Astrocyte (in vitro differentiated cells and primary cell): ENCODE data around the gene EZH1. TPM values are rescaled to one million over a fixed set of nuclear protein-coding genes. Genes with fewer than 3 reads are reported as not detected.

Source experiments
- DNase-seq: peaks from one replicate; pipeline ENCODE4 v3.0.0-alpha.2; 2010; ENCODE audit warnings: low read depth
- FAIRE-seq: peaks from 2 replicates; lab custom pipeline; 2011; peaks lifted over from hg19 to GRCh38; lab: Jason Lieb, UNC
- H2AFZ ChIP-seq: 2 replicates; pipeline ENCODE4 v1.6.0; 2012; ENCODE audit warnings: low read depth, low read length, inconsistent platforms
- H3K27ac ChIP-seq: 2 replicates; pipeline ENCODE4 v1.5.1; 2011; ENCODE audit warnings: low read depth, low read length, inconsistent platforms
- H3K27me3 ChIP-seq: 2 replicates; pipeline ENCODE4 v1.6.0; 2011; ENCODE audit warnings: low read length, inconsistent platforms; ENCODE audit not compliant: insufficient read depth
- H3K36me3 ChIP-seq: 2 replicates; pipeline ENCODE4 v1.5.1; 2011; ENCODE audit warnings: low read length, inconsistent platforms; ENCODE audit not compliant: insufficient read depth
- H3K4me1 ChIP-seq: 2 replicates; pipeline ENCODE4 v1.5.1; 2011; ENCODE audit warnings: low read length, inconsistent platforms; ENCODE audit not compliant: insufficient read depth
- H3K4me2 ChIP-seq: 2 replicates; pipeline ENCODE4 v1.6.0; 2012; ENCODE audit warnings: low read length, inconsistent platforms
- H3K4me3 ChIP-seq: 2 replicates; pipeline ENCODE4 v1.5.1; 2011; ENCODE audit warnings: low read depth, mild to moderate bottlenecking, low read length, inconsistent platforms; ENCODE audit not compliant: insufficient read depth
- H3K79me2 ChIP-seq: 2 replicates; pipeline ENCODE4 v1.6.0; 2012; ENCODE audit warnings: mild to moderate bottlenecking, low read length, inconsistent platforms; ENCODE audit not compliant: insufficient read depth
- H3K9ac ChIP-seq: 2 replicates; pipeline ENCODE4 v1.6.0; 2012; ENCODE audit warnings: mild to moderate bottlenecking, low read length, inconsistent platforms
- H3K9me3 ChIP-seq: 2 replicates; pipeline ENCODE4 v1.5.1; 2012; ENCODE audit warnings: low read depth, mild to moderate bottlenecking, low read length, inconsistent platforms; ENCODE audit not compliant: insufficient read depth
- H4K20me1 ChIP-seq: 2 replicates; pipeline ENCODE4 v1.6.0; 2012; ENCODE audit warnings: low read length, inconsistent platforms; ENCODE audit not compliant: insufficient read depth
- H3K27ac Mint-ChIP-seq: one replicate; pipeline ENCODE4 v1.8.0; 2021; ENCODE audit warnings: mild to moderate bottlenecking, mixed read lengths; ENCODE audit not compliant: unreplicated experiment
- H3K27me3 Mint-ChIP-seq: one replicate; pipeline ENCODE4 v1.8.0; 2021; ENCODE audit warnings: low read depth, mixed read lengths; ENCODE audit not compliant: unreplicated experiment
- H3K36me3 Mint-ChIP-seq: one replicate; pipeline ENCODE4 v1.8.0; 2021; ENCODE audit warnings: low read depth, mixed read lengths; ENCODE audit not compliant: unreplicated experiment
- H3K4me1 Mint-ChIP-seq: one replicate; pipeline ENCODE4 v1.8.0; 2021; ENCODE audit warnings: low read depth, mixed read lengths; ENCODE audit not compliant: unreplicated experiment
- H3K4me3 Mint-ChIP-seq: one replicate; pipeline ENCODE4 v1.8.0; 2021; ENCODE audit warnings: mild to moderate bottlenecking, moderate library complexity, mixed read lengths; ENCODE audit not compliant: unreplicated experiment
- H3K9me3 Mint-ChIP-seq: one replicate; pipeline ENCODE4 v1.8.0; 2021; ENCODE audit warnings: mild to moderate bottlenecking, mixed read lengths; ENCODE audit not compliant: unreplicated experiment
- EZH2 ChIP-seq: IDR thresholded peaks from 2 replicates; pipeline ENCODE4 v1.6.1; 2012; ENCODE audit warnings: mild to moderate bottlenecking, low read length, inconsistent platforms; ENCODE audit not compliant: insufficient read depth
- total RNA-seq: library from RNA; stranded (reverse); gene quantifications from 2 replicates; pipeline ENCODE4 v1.2.1, GENCODE V29; 2021
- TF ChIP-seq, protein P1 (sequence below): IDR thresholded peaks from 2 replicates; pipeline ENCODE4 v1.5.1; 2011; ENCODE audit warnings: low read depth, mild to moderate bottlenecking, inconsistent platforms, low read length, moderate library complexity; ENCODE audit not compliant: insufficient read depth

EZH1 gene
- total RNA-seq, 1 donor from 2014 or later: 15.2 TPM

DNA sequence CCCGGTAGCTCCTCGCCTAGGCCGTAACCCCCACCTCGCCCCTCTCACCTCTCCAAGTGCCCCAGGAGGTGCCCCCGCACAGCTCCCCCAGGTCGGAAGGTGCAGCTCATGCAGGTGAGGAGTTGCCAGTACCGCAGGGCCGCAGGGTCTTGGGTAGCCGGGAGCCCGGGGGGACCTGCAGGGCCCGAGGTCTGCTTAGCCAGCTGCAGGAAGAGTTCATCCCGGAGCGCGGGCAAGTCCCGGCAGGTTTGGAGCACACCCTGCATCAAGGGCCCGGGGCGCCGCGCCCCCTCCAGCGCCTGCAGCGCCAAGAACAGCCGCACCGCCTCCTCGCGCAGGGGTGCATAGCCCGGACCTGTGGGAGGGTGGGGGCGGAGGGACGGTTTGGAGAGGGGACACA lies 72.8 kb downstream of the EZH1 start:
- H3K4me3 ChIP-seq: no peak overlapping the region
- H3K9me3 ChIP-seq: no peaks in the 10 kb centered on the region
- Mint-ChIP-seq H3K9me3 (no peaks in the 10 kb centered on the region), H3K4me3 (no peak overlapping the region), H3K27ac (no peak overlapping the region), H3K27me3 (peaks cover 6% of the 10 kb centered on the region), H3K4me1 (peaks cover 16% of the 10 kb centered on the region), H3K36me3 (peaks cover 25% of the 10 kb centered on the region)
- H3K79me2 ChIP-seq: peaks cover 23% of the 10 kb centered on the region
- H3K9ac ChIP-seq: no peak overlapping the region
- H3K27ac ChIP-seq: no peak overlapping the region
- peaks cover 6% of the 10 kb centered on the region for H3K36me3 ChIP-seq
- H3K4me1 ChIP-seq: peaks cover 37% of the 10 kb centered on the region
- TF ChIP-seq, protein P1, sequence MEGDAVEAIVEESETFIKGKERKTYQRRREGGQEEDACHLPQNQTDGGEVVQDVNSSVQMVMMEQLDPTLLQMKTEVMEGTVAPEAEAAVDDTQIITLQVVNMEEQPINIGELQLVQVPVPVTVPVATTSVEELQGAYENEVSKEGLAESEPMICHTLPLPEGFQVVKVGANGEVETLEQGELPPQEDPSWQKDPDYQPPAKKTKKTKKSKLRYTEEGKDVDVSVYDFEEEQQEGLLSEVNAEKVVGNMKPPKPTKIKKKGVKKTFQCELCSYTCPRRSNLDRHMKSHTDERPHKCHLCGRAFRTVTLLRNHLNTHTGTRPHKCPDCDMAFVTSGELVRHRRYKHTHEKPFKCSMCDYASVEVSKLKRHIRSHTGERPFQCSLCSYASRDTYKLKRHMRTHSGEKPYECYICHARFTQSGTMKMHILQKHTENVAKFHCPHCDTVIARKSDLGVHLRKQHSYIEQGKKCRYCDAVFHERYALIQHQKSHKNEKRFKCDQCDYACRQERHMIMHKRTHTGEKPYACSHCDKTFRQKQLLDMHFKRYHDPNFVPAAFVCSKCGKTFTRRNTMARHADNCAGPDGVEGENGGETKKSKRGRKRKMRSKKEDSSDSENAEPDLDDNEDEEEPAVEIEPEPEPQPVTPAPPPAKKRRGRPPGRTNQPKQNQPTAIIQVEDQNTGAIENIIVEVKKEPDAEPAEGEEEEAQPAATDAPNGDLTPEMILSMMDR: no peak
- TF ChIP-seq EZH2: no peak
- H4K20me1 ChIP-seq: peaks cover 77% of the 10 kb centered on the region
- DNase-seq (no peak), FAIRE-seq (no peak)
- H2AFZ ChIP-seq: no peak overlapping the region
- H3K27me3 ChIP-seq: no peaks in the 10 kb centered on the region
- H3K4me2 ChIP-seq: no peak overlapping the region

DNA sequence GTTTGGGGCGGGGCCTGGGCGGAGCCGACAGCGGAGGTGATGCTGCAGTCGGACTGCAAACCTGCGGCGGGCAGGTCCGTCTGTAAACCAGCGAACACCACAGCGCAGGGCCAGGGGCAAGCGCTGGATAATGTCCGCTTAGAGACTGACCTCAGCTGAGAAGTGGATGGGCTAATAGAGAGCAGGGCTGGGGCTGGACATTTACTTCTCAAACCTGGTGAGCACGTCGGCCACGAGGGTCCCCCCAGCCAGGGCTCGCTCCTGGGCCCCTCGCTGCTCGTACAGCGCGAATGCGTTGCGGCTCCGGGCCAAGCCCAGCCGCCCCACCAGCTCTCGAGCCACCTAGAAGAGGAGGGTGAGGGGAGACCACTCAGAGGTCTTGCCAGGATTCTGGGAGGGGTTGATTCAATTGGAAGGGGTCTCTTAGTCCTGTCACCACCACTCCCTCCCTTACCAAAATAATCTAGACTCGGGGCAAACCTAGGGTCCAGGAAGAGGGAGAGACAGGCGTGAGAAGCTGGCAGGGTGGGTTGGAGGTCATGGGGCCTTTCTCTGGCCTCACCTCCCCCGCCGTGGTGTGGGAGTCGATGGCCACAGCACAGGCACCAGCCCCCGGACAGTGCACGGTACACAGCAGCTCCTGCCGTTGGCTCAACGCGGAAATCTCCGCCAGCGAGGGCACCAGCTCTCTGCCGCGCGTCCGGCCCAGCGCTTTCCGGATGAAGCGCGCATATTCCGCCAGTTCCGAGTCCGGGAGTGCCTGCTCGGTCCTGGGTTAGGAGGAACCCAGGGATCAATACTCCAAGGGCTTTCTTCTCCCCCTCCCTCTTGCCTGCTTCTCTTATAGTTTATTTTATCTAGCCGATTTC lies 73.8 kb downstream of the EZH1 start:
- Mint-ChIP-seq H3K36me3 (peaks cover 34% of the 10 kb centered on the region), H3K4me1 (peaks cover 17% of the 10 kb centered on the region), H3K27me3 (peaks cover 6% of the 10 kb centered on the region), H3K27ac (no peak overlapping the region), H3K9me3 (no peaks in the 10 kb centered on the region), H3K4me3 (no peak overlapping the region)
- H3K9ac ChIP-seq: no peak overlapping the region
- DNase-seq (no peak), FAIRE-seq (no peak)
- no peak overlapping the region for H2AFZ ChIP-seq
- H3K4me3 ChIP-seq: no peak overlapping the region
- no peaks in the 10 kb centered on the region for H3K9me3 ChIP-seq
- peaks cover 9% of the 10 kb centered on the region for H3K36me3 ChIP-seq
- H3K4me1 ChIP-seq: peaks cover 38% of the 10 kb centered on the region
- no peaks in the 10 kb centered on the region for H3K27me3 ChIP-seq
- H4K20me1 ChIP-seq: peaks cover 82% of the 10 kb centered on the region
- no peak overlapping the region for H3K4me2 ChIP-seq
- H3K27ac ChIP-seq: no peak overlapping the region
- H3K79me2 ChIP-seq: peaks cover 18% of the 10 kb centered on the region
- TF ChIP-seq, protein P1: no peak
- TF ChIP-seq EZH2: no peak
